ENCODE data around the gene KLHL6.
"Not testable (repeated sequence)": the region's sequence is repeated elsewhere in the genome, so short reads cannot be mapped to it uniquely, and the experiment has no call there.

KLHL6 gene

GRCh38 chr3:183555541-183556081 lies at the start of gene KLHL6:
KLHL6 (minus strand) TSS chr3:183555706; CDS start chr3:183555653, 53 bp downstream.
- DNase-seq (ENCODE audit: low read depth in 2 of 2) = peak; percentile 60 to 61

GRCh38 chr3:183597959-183598358 lies 42.5 kb upstream of the KLHL6 start:
- DNase-seq (ENCODE audit: low read depth in 2 of 2) = no peak

GRCh38 chr3:183594636-183595035 lies 39.1 kb upstream of the KLHL6 start:
- DNase-seq (ENCODE audit: low read depth in 2 of 2) = no peak

- no peak for DNase-seq (ENCODE audit: low read depth in 2 of 2)
Measured at GRCh38 chr3:183592821-183593220, 37.3 kb upstream of the KLHL6 start.

- no peak for DNase-seq (ENCODE audit: low read depth in 2 of 2)
Measured at GRCh38 chr3:183591881-183592521, 36.5 kb upstream of the KLHL6 start.

GRCh38 chr3:183590442-183590841 lies 34.9 kb upstream of the KLHL6 start:
- no peak for DNase-seq (ENCODE audit: low read depth in 2 of 2)

- no peak for DNase-seq (ENCODE audit: low read depth in 2 of 2)
Measured at GRCh38 chr3:183587336-183587735, 31.8 kb upstream of the KLHL6 start.

- DNase-seq (ENCODE audit: low read depth in 2 of 2) = no peak
Measured at GRCh38 chr3:183586477-183586876, 31.0 kb upstream of the KLHL6 start.

GRCh38 chr3:183584914-183585280 lies 29.4 kb upstream of the KLHL6 start:
- DNase-seq (ENCODE audit: low read depth in 2 of 2) = no peak

GRCh38 chr3:183584246-183584913 lies 28.9 kb upstream of the KLHL6 start:
- DNase-seq (ENCODE audit: low read depth in 2 of 2) = no peak

GRCh38 chr3:183583331-183584245 lies 28.1 kb upstream of the KLHL6 start:
- DNase-seq (ENCODE audit: low read depth in 2 of 2) = no peak

GRCh38 chr3:183582161-183582560 lies 26.7 kb upstream of the KLHL6 start:
- DNase-seq (ENCODE audit: low read depth in 2 of 2) = no peak

GRCh38 chr3:183581496-183582155 lies 26.1 kb upstream of the KLHL6 start:
- DNase-seq (ENCODE audit: low read depth in 2 of 2) = no peak

- DNase-seq (ENCODE audit: low read depth in 2 of 2) = no peak
Measured at GRCh38 chr3:183579967-183580900, 24.7 kb upstream of the KLHL6 start.

GRCh38 chr3:183578179-183578578 lies 22.7 kb upstream of the KLHL6 start:
- no peak for DNase-seq (ENCODE audit: low read depth in 2 of 2)

GRCh38 chr3:183577346-183577745 lies 21.8 kb upstream of the KLHL6 start:
- DNase-seq (ENCODE audit: low read depth in 2 of 2) = no peak

- no peak for DNase-seq (ENCODE audit: low read depth in 2 of 2)
Measured at GRCh38 chr3:183576487-183577107, 21.1 kb upstream of the KLHL6 start.

- DNase-seq (ENCODE audit: low read depth in 2 of 2) = no peak
Measured at GRCh38 chr3:183572935-183573334, 17.4 kb upstream of the KLHL6 start.

- DNase-seq (ENCODE audit: low read depth in 2 of 2) = not testable (repeated sequence)
Measured at GRCh38 chr3:183570191-183570590, 14.7 kb upstream of the KLHL6 start.

- DNase-seq (ENCODE audit: low read depth in 2 of 2) = no peak
Measured at GRCh38 chr3:183566880-183567279, 11.4 kb upstream of the KLHL6 start.
